KG1 (cell line): Measurements from ENCODE around the gene HOXC6.

Experiments used
- DNase-seq: peaks from one replicate; lab custom pipeline; 2025; lab: John Stamatoyannopoulos, UW

The HOXC6 gene

GRCh38 chr12:54015018-54015931, 13.0 kb upstream of the HOXC6 start:
- no peak for DNase-seq

GRCh38 chr12:54016051-54016450, 12.2 kb upstream of the HOXC6 start:
- DNase-seq = no peak

GRCh38 chr12:54016478-54016964, 11.7 kb upstream of the HOXC6 start:
- no peak for DNase-seq

- DNase-seq = no peak
Observed at GRCh38 chr12:54017027-54017788, 11.0 kb upstream of the HOXC6 start.

GRCh38 chr12:54017878-54018467, 10.3 kb upstream of the HOXC6 start:
- DNase-seq = no peak

- no peak for DNase-seq
Observed at GRCh38 chr12:54018468-54018984, 9.7 kb upstream of the HOXC6 start.

- no peak for DNase-seq
Observed at GRCh38 chr12:54019091-54019811, 9.0 kb upstream of the HOXC6 start.

GRCh38 chr12:54019924-54020590, 8.2 kb upstream of the HOXC6 start:
- no peak for DNase-seq

GRCh38 chr12:54020591-54021405, 7.4 kb upstream of the HOXC6 start:
- no peak for DNase-seq

GRCh38 chr12:54021432-54022013, 6.7 kb upstream of the HOXC6 start:
- DNase-seq = no peak

GRCh38 chr12:54022960-54023884, 5.0 kb upstream of the HOXC6 start:
- no peak for DNase-seq

- DNase-seq = no peak
Observed at GRCh38 chr12:54024127-54024526, 4.1 kb upstream of the HOXC6 start.

- DNase-seq = no peak
Observed at GRCh38 chr12:54024581-54025305, 3.5 kb upstream of the HOXC6 start.

- DNase-seq = no peak
Observed at GRCh38 chr12:54025499-54026405, 2.5 kb upstream of the HOXC6 start.

- no peak for DNase-seq
Observed at GRCh38 chr12:54026640-54027441, 1.4 kb upstream of the HOXC6 start.

- no peak for DNase-seq
Observed at GRCh38 chr12:54027442-54027786, 826 bp upstream of the HOXC6 start.
